Upper lobe of right lung (tissue), 1 donor: Measurements from ENCODE around the gene HS2ST1. TPM values are rescaled to one million over a fixed set of nuclear protein-coding genes. Genes with fewer than 3 reads are reported as not detected.

Experiments used
- ATAC-seq: fragments of 200-7000 bp; cut with Tn5 transposase; one replicate; pipeline ENCODE4 v1.9.1; 2020; ENCODE audit warnings: mild to moderate bottlenecking, moderate library complexity
- DNase-seq: peaks from one replicate; pipeline ENCODE4 v3.0.0-alpha.2; 2020
- H3K27ac ChIP-seq: fragments of 200-600 bp; one replicate; pipeline ENCODE4 v1.8.0; 2022
- H3K27me3 ChIP-seq: fragments of 200-600 bp; one replicate; pipeline ENCODE4 v1.8.0; 2022; ENCODE audit warnings: mild to moderate bottlenecking
- H3K36me3 ChIP-seq: fragments of 200-600 bp; one replicate; pipeline ENCODE4 v1.8.0; 2022
- H3K4me1 ChIP-seq: fragments of 200-600 bp; one replicate; pipeline ENCODE4 v1.8.0; 2022
- H3K4me3 ChIP-seq: fragments of 200-600 bp; one replicate; pipeline ENCODE4 v1.8.0; 2022; ENCODE audit warnings: mild to moderate bottlenecking
- H3K9me3 ChIP-seq: fragments of 200-600 bp; one replicate; pipeline ENCODE4 v1.8.0; 2022
- CTCF ChIP-seq: fragments of 200-600 bp; IDR thresholded peaks from one replicate; pipeline ENCODE4 v1.8.0; 2022; ENCODE audit warnings: antibody characterized with exemption
- intact Hi-C: fragments of 100-400 bp; cut with DNase I; formaldehyde crosslinking; loops from one replicate; pipeline ENCODE4 v1.11.0; 2022
- total RNA-seq: library from RNA; stranded (reverse); fragmentation: NEBNext Ultra II Directional; extraction: Animal tissue kit (Norgen Biotek cat#: 25700); gene quantifications from one replicate; pipeline ENCODE4 v1.2.1, GENCODE V29; 2021
- donor health status: DM: no; HTN: yes; CAD: no; lungs with severe emphysema.

The HS2ST1 gene
- total RNA-seq, 1 donor from 2014 or later: 19.9 TPM

DNA sequence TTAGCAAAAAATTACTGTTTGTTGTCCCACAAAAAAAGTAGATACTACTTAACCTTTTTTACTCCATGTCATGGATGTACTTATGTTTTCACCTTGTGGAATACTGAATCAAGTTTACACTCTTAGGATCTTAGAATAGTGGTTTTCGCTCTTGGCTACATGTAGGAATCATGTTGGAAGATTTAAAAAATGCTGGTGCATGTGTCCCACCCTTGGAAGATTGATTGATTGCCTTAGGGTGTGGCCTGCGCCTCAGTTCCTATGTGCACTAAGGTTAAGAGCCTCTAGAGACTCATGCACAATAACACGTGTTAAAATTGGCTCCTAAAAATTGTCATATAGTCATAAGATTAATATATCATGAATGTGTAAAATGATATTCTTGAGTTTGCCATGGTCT lies 25.0 kb downstream of the HS2ST1 start:
- Histone ChIP-seq H3K27ac (no peak overlapping the region), H3K9me3 (no peaks in the 10 kb centered on the region), H3K4me3 (no peak overlapping the region), H3K36me3 (no peaks in the 10 kb centered on the region), H3K4me1 (peaks cover 5% of the 10 kb centered on the region), H3K27me3 (no peaks in the 10 kb centered on the region)
- TF ChIP-seq CTCF: no peak
- intact Hi-C loops: no loop called here
- ATAC-seq (no peak), DNase-seq (no peak)

- intact Hi-C loops: no loop called here
- TF ChIP-seq CTCF: no peak
- ATAC-seq: no peak
- DNase-seq: no peak
- Histone ChIP-seq H3K4me3 (no peak overlapping the region), H3K9me3 (no peaks in the 10 kb centered on the region), H3K27ac (no peak overlapping the region), H3K36me3 (no peaks in the 10 kb centered on the region), H3K4me1 (peaks cover 5% of the 10 kb centered on the region), H3K27me3 (no peaks in the 10 kb centered on the region)
Measured at GRCh38 chr1:86940599-86940998, 26.2 kb downstream of the HS2ST1 start.

- H3K9me3 ChIP-seq: no peaks in the 10 kb centered on the region
- no peak for ATAC-seq
- no peak overlapping the region for H3K27ac ChIP-seq
- intact Hi-C loops: no loop called here
- no peak for TF ChIP-seq CTCF
- H3K4me3 ChIP-seq: no peak overlapping the region
- no peak for DNase-seq
- no peaks in the 10 kb centered on the region for H3K27me3 ChIP-seq
- peaks cover 5% of the 10 kb centered on the region for H3K4me1 ChIP-seq
- H3K36me3 ChIP-seq: no peaks in the 10 kb centered on the region
Measured at GRCh38 chr1:86942042-86942441, 27.6 kb downstream of the HS2ST1 start.

DNA sequence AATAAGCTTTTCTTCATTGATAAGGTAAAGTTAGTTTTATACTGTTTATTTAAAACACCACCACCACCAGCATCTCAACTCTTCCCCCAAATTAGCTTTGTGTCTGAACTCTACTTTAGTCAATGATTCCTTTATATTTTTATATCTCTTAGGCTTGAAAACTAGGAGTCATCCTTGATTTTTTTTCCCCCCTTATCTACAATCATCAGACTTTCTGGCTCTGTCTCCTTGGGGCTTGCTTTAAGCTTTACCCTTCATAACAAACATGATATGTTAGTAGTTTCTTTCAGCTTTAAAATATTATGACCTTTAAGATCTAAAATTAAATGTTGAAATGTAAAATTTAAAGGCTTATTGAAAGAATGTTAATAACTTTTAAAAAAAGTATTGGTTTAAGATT lies 28.3 kb downstream of the HS2ST1 start:
- Histone ChIP-seq H3K4me1 (peaks cover 5% of the 10 kb centered on the region), H3K27me3 (no peaks in the 10 kb centered on the region), H3K27ac (no peak overlapping the region), H3K36me3 (no peaks in the 10 kb centered on the region), H3K9me3 (no peaks in the 10 kb centered on the region), H3K4me3 (no peak overlapping the region)
- no peak for TF ChIP-seq CTCF
- ATAC-seq: no peak
- DNase-seq: no peak
- intact Hi-C loops: no loop called here

- DNase-seq: no peak
- Histone ChIP-seq H3K4me1 (no peaks in the 10 kb centered on the region), H3K9me3 (no peaks in the 10 kb centered on the region), H3K4me3 (no peak overlapping the region), H3K27ac (no peak overlapping the region), H3K27me3 (no peaks in the 10 kb centered on the region), H3K36me3 (no peaks in the 10 kb centered on the region)
- intact Hi-C loops: no loop called here
- ATAC-seq: peak; percentile 53
- no peak for TF ChIP-seq CTCF
Measured at GRCh38 chr1:86948212-86948611, 33.8 kb downstream of the HS2ST1 start.

DNA sequence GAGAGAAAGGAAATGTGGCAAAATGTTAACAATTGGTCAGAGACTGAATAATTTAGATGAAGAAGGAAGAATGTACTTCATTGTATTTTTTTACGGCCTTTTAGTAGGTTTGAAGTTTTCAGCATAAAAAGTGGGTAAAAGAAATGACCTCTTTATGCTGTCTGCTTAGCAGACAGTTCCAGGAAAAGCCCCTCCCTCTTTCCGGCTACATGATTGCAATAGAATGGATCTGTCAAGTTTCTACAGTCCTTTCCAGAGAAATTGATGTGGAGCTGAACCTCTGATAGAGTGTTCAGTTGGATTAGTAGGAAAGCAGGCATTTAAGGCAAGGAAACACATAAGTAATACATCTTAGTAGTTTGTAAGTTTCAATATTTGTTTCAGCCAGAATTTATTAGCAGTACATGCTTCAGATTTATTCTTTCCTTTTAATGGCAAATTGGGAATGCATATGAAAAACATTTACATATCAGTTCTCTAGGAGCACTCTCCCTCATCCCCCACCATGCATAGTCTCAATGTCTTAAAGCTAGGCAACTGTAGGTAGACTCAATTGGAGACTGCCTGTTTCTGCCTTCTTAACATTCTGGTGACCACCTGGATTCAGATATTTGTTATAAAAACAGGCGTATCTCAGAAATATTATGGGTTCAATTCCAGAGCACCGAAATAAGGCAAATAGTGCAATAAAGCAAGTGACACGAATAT lies 36.4 kb downstream of the HS2ST1 start:
- Histone ChIP-seq H3K4me1 (no peaks in the 10 kb centered on the region), H3K27ac (no peak overlapping the region), H3K27me3 (no peaks in the 10 kb centered on the region), H3K9me3 (no peaks in the 10 kb centered on the region), H3K36me3 (no peaks in the 10 kb centered on the region), H3K4me3 (no peak overlapping the region)
- no peak for TF ChIP-seq CTCF
- DNase-seq: no peak
- intact Hi-C loops: no loop called here
- ATAC-seq: no peak
